IPS DF 4.7 (cell line): ENCODE data around the gene MCRS1.
"Not testable (repeated sequence)": the region's sequence is repeated elsewhere in the genome, so short reads cannot be mapped to it uniquely, and the experiment has no call there.

Experiments
- DNase-seq: peaks from one replicate; pipeline ENCODE4 v3.0.0-alpha.2; 2013; ENCODE audit warnings: low spot score; ENCODE audit errors: extremely low read depth

Gene MCRS1

DNA sequence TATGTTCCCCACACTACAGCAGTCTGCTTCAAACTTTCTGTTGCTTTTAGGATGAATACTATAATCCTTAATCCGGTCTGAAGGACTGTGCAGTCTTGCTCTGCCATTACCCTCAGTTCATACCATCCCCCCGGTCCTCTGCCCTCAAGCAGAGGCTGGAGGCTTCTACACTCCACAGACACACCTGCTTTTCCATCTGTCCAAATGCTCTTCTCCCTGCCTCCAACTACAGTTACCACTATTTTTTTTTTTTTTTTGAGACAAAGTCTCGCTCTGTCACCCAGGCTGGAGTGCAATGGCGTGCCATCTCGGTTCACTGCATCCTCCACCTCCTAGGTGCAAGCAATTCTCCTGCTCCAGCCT, 48.4 kb downstream of the MCRS1 start:
- DNase-seq: no peak

DNA sequence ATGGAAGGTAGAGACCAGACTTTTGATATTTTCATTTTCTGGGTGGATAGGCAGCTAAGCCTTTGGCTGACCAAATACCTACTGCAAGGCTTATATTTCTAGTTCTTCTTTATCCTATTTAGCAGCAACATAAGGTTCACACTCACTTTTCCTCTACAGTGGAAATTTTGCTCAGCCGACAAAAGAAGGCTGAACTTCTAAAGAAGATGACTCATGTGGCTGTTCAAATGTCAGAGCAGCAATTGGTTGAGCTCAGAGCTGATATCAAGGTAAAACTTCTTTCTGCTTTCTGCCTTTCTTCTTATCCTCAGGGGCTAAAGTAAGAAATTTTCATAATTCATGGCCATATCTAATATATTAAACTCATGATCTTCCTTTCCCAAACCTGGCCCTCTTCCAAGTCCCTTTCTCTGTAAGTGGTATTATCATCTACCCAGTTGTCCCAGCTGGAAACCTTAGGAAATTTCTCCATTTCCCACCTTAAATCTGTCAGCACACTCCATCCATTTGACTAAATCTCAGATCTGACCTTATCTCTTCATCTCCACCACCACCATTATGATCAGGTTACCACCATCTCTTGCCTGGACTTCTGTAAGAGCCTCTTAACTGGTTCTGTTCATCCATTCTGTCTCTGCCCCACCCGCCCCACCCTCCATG, 48.9 kb downstream of the MCRS1 start:
- DNase-seq: no peak

DNA sequence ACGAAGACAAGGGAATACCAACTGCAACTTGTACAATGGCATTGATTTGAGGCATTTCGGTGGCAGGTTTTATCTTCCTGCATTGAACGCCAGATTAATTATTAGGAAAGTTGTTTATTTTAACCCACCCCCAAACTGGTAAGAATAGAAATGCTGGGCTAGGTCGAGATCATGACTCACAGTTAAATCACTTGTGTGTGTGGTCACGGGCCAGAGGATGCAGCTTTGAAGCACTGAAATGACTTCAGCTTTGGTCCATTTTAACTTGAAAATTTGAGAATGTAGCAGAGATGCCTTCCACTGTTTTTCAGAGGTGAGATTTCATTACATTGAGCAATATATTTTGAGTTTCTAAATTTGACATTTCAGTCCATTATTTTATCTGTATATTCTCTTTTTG, 52.7 kb downstream of the MCRS1 start:
- DNase-seq: no peak

DNA sequence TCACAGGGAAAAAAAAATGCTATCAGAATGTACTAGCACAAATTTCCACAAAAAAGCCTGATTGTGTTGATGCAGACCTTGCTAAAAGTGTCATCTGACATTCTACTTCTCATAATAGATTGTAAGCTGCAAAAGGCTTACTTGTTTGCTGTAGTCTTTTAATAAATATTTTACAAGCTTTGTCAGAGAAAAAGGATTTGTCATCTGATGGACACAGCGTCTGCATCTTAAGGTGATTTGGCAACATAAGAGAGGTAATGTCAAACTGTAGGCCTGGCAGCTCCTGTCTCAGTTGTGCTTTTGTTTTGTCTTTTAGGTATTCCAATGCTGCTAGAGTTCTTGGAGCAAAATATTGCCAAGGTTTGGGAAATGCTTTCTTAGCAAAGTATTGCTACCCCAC, 55.4 kb downstream of the MCRS1 start:
- DNase-seq: no peak

DNA sequence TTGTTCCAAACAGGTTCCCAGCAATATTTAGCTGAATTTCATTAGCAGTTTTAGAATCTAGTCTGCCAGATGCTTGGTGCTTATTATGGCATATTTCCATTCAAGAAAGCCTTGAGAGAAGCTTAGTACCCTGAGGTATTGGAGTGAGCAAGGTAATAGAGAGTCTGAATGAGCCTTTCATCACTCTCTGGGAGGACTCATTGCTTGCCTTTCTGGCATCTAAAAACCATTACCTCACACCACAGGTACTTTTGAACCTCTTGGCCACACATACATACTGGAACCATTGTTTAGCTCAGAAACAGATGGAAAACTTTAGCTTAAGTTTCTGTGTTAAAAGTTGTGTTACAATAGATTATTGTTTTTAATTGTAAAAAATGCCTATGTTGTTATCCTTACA, 56.5 kb downstream of the MCRS1 start:
- no peak for DNase-seq

DNA sequence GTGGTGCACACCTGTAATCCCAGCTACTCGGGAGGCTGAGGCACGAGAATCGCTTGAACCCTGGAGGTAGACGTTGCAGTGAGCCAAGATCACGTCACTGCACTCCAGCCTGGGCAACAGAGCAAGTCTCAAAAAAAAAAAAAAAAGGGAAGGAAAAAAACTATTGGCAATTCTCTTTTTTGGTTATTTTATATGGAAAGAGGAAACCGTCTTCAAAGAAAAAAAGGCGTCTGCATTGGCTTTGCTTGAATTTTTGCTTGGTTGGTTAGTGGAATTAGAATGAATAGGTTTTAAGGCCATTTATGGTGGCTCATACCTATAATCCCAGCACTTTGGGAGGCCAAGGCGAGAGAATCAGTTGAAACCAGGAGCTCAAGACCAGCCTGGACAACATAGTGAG, 58.3 kb downstream of the MCRS1 start:
- DNase-seq: not testable (repeated sequence)
